Transverse colon (tissue), 4 donors: ENCODE results near the gene FAM161B. TPM values are rescaled to one million over a fixed set of nuclear protein-coding genes. Genes with fewer than 3 reads are reported as not detected.

ENCODE experiments used
- DNase-seq: peaks from one replicate; pipeline ENCODE4 v3.0.0-alpha.2; 2019
- H3K27ac ChIP-seq, 4 donors: fragments of 200-600 bp; sonication (generic); 2 replicates each; pipeline ENCODE4 v1.5.1; 2016 to 2018; ENCODE audit warnings: inconsistent platforms in 4 of 4
- H3K27me3 ChIP-seq: fragments of 200-600 bp; sonication (generic); 2 replicates; pipeline ENCODE4 v1.5.1; 2017; ENCODE audit warnings: inconsistent platforms
- H3K36me3 ChIP-seq, 4 donors: fragments of 200-600 bp; sonication (generic); 2 replicates each; pipeline ENCODE4 v1.5.1; 2017 to 2019; ENCODE audit warnings: inconsistent platforms in 4 of 4
- H3K4me1 ChIP-seq, 4 donors: fragments of 200-600 bp; sonication (generic); 2 replicates each; pipeline ENCODE4 v1.5.1; 2017 to 2020; ENCODE audit warnings: inconsistent platforms in 4 of 4
- H3K4me3 ChIP-seq, 4 donors: fragments of 200-600 bp; sonication (generic); 1 replicate in 1 of 4; 2 replicates in 3 of 4; pipeline versions ENCODE4 v1.5.1 to v1.6.1; 2017 to 2019; ENCODE audit warnings: inconsistent platforms in 4 of 4
- H3K9me3 ChIP-seq, 2 donors: fragments of 200-600 bp; sonication (generic); 2 replicates each; pipeline ENCODE4 v1.5.1; 2017 to 2019; ENCODE audit warnings: inconsistent platforms in 2 of 2
- EP300 ChIP-seq: sonication (generic); formaldehyde crosslinking; IDR thresholded peaks from one replicate; pipeline ENCODE4 v1.6.1; 2017; ENCODE audit warnings: antibody characterized with exemption, low read depth
- POLR2A ChIP-seq: fragments of 450-650 bp; IDR thresholded peaks from one replicate; pipeline ENCODE4 v1.6.1; 2016; ENCODE audit warnings: antibody characterized with exemption, mild to moderate bottlenecking, moderate library complexity
- POLR2AphosphoS5 ChIP-seq, 3 donors: sonication (generic); formaldehyde crosslinking; IDR thresholded peaks; one replicate each; pipeline ENCODE4 v1.6.1; 2016; ENCODE audit warnings: antibody characterized with exemption in 3 of 3
- WGBS, 2 donors: methylation state at CpG; one replicate each; pipeline ENCODE4 v1.1.5; 2018; ENCODE audit warnings: low coverage in 1 of 2; 5-methylcytosine and 5-hydroxymethylcytosine counted together
- in situ Hi-C, 4 donors: fragments of 200-750 bp; cut with MboI; loops; one replicate each; pipeline versions ENCODE4 v1.15.0 to v1.15.1; 2017; ENCODE audit warnings: low sequenced_read_pairs in 3 of 4, low pct_ligation_motif_present in 1 of 4, low pct_unique_long_range_greater_than_20kb in 1 of 4
- intact Hi-C: fragments of 100-400 bp; cut with DNase I; formaldehyde crosslinking; loops from one replicate; pipeline ENCODE4 v1.15.1; 2023; ENCODE audit warnings: low total_unique reads
- total RNA-seq, 4 donors: library from RNA; depleted of rRNA; stranded (reverse); fragments of >200 nt; gene quantifications; one replicate each; pipeline ENCODE4 v1.1.0, GENCODE V29; 2016
- TF ChIP-seq, protein P1 (sequence below), 5 experiments: fragments of 200-600 bp in 3 of 5; fragments of 450-650 bp in 2 of 5; sonication (generic) in 3 of 5; IDR thresholded peaks; 1 replicate in 2 of 5; 2 replicates in 3 of 5; pipeline ENCODE4 v1.5.1; 2016 to 2017; ENCODE audit warnings: antibody characterized with exemption in 5 of 5, inconsistent platforms in 3 of 5, mild to moderate bottlenecking in 2 of 5, moderate library complexity in 1 of 5

FAM161B gene
- total RNA-seq, 4 donors from 2014 or later, result 2.4 to 7.2 (median 4.8) TPM

DNA sequence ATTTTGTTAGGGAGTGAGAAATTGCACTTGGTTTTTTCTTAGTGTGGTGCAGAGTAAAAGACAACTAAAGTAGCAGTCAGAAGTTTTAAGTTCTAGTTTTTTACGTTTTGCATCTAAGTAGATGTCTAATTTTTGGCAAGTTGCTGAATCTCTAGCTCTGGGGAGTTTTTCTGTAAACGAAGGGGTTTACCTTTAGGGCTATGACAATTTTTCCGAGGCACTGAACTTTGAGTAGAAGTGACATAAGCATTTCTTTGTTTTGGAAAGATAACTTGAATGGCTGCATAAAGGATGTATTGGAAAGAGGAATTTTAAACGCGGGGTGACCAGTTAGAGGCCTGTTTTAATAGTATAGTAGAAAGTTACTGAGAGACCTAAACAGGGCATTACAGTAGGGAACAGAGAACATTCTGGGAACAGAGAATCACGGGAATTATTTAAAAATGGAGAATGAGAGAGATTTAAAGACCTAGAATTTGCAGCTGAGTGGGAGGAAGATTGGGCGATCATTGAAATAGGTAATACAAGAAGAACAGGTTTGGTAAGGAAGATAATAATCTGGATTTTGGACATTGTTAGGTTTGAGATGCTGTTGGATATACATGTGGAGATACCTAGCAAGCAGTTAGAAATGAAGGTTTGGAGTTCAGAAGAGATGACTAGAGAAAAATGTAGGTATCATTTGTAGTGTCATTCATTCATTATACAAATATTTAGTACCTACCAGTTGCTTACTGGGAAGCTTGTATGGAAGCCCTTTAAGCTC, 62.0 kb downstream of the FAM161B start:
- DNase-seq, result no peak
- H3K9me3 ChIP-seq, result no peaks in the 10 kb centered on the region
- WGBS, 2 donors, result 21 to 23% methylated on average over 7 of the region's 7 CpGs
- H3K27ac ChIP-seq, result peak overlapping the region; percentile 92 to 97 (median 95)
- H3K36me3 ChIP-seq, result peaks cover 0 to 3% (median 0%) of the 10 kb centered on the region in 4 donors
- H3K27me3 ChIP-seq, result no peaks in the 10 kb centered on the region
- H3K4me3 ChIP-seq, result peak overlapping the region in 3 of 4 donors; percentile 72 to 94 (median 92)
- intact Hi-C loops (no loop called here), in situ Hi-C loops (no loop called here)
- peaks cover 6 to 30% (median 23%) of the 10 kb centered on the region in 4 donors for H3K4me1 ChIP-seq
- TF ChIP-seq POLR2A (no peak), EP300 (no peak), POLR2AphosphoS5 (IDR thresholded peaks at IDR 0.05) (no peak)
- TF ChIP-seq, protein P1, sequence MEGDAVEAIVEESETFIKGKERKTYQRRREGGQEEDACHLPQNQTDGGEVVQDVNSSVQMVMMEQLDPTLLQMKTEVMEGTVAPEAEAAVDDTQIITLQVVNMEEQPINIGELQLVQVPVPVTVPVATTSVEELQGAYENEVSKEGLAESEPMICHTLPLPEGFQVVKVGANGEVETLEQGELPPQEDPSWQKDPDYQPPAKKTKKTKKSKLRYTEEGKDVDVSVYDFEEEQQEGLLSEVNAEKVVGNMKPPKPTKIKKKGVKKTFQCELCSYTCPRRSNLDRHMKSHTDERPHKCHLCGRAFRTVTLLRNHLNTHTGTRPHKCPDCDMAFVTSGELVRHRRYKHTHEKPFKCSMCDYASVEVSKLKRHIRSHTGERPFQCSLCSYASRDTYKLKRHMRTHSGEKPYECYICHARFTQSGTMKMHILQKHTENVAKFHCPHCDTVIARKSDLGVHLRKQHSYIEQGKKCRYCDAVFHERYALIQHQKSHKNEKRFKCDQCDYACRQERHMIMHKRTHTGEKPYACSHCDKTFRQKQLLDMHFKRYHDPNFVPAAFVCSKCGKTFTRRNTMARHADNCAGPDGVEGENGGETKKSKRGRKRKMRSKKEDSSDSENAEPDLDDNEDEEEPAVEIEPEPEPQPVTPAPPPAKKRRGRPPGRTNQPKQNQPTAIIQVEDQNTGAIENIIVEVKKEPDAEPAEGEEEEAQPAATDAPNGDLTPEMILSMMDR (IDR thresholded peaks at IDR 0.05), result no peak

DNA sequence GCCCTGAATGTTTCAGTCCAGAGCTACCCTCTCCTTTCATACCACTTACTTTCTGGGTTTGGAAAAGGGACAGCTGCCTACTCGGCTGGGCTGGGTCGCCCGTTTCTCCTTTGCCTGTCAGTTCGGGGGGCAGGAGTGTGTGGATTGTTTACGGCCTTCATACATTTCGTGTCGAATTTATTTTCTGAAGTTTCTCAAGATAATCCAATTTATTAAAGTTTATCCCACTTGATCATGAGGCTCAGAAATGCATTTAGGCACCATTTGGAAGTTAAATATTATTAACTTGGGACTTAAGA, 62.6 kb downstream of the FAM161B start:
- Histone ChIP-seq H3K27me3 (no peaks in the 10 kb centered on the region), H3K4me1 (peaks cover 6 to 30% (median 23%) of the 10 kb centered on the region in 4 donors), H3K4me3 (peak overlapping the region; percentile 72 to 94 (median 85)), H3K9me3 (no peaks in the 10 kb centered on the region), H3K36me3 (no peaks in the 10 kb centered on the region), H3K27ac (peak overlapping the region; percentile 92 to 97 (median 95))
- in situ Hi-C loops (no loop called here), intact Hi-C loops (no loop called here)
- 0 to 1% methylated on average over 4 to 7 of the region's 7 CpGs for WGBS, 2 donors
- TF ChIP-seq, protein P1 (IDR thresholded peaks at IDR 0.05), result no peak
- TF ChIP-seq POLR2AphosphoS5 (IDR thresholded peaks at IDR 0.05) (no peak), EP300 (no peak), POLR2A (no peak)
- DNase-seq, result no peak

GRCh38 chr14:73886449-73887317, 63.2 kb downstream of the FAM161B start, which contains the start of gene ZNF410:
TSS of gene ZNF410 (plus strand) at chr14:73886859. CDS start at chr14:73892176, 5,317 bp downstream.
- Histone ChIP-seq H3K9me3 (no peaks in the 10 kb centered on the region), H3K4me1 (peaks cover 6 to 30% (median 23%) of the 10 kb centered on the region in 4 donors), H3K27ac (peak within 1 kb of the TSS; percentile 92 to 97 (median 95)), H3K36me3 (no peaks in the 10 kb centered on the region), H3K4me3 (peak within 1 kb of the TSS; percentile 72 to 94 (median 85)), H3K27me3 (no peaks in the 10 kb centered on the region)
- DNase-seq, result peak; percentile 94
- intact Hi-C loops (no loop called here), in situ Hi-C loops (no loop called here)
- 0 to 1% methylated on average over 9 to 19 of the region's 65 CpGs for WGBS, 2 donors
- peak; percentile 87 for TF ChIP-seq POLR2A
- peak; percentile 74 to 92 (median 88) for TF ChIP-seq POLR2AphosphoS5 (IDR thresholded peaks at IDR 0.05)
- TF ChIP-seq, protein P1 (IDR thresholded peaks at IDR 0.05), result no peak
